K562 (cell line): Measurements from ENCODE around the gene CIB1. TPM values are rescaled to one million over a fixed set of nuclear protein-coding genes. Genes with fewer than 3 reads are reported as not detected.

ENCODE experiments used
- BRCA1 ChIP-seq, 2 experiments: fragments of 450-650 bp in 1 of 2; sonication (generic) in 1 of 2; formaldehyde crosslinking in 1 of 2; IDR thresholded peaks; 2 replicates each; pipeline versions ENCODE4 v1.5.0 to v1.6.1; 2017 to 2020; ENCODE audit warnings: mild to moderate bottlenecking in 1 of 2, missing genetic modification reagents in 1 of 2
- CBX2 ChIP-seq: fragments of 200-600 bp; sonication (generic); IDR thresholded peaks from one replicate; pipeline ENCODE4 v1.6.1; 2012; ENCODE audit warnings: mild to moderate bottlenecking, low read length, inconsistent platforms; ENCODE audit not compliant: insufficient read depth, poor library complexity, severe bottlenecking
- CSDE1 ChIP-seq, 2 experiments: fragments of 450-650 bp; IDR thresholded peaks; 2 replicates each; pipeline ENCODE4 v1.6.1; 2016; ENCODE audit warnings: mild to moderate bottlenecking in 1 of 2
- E2F3 ChIP-seq: fragments of 250-450 bp; sonication (Bioruptor Pico); IDR thresholded peaks from 2 replicates; pipeline ENCODE4 v1.4.0; 2020; ENCODE audit warnings: mild to moderate bottlenecking
- E2F6 ChIP-seq, 2 experiments: IDR thresholded peaks; 2 replicates each; pipeline ENCODE4 v1.6.1; 2011; ENCODE audit warnings: borderline replicate concordance in 1 of 2, control low read depth in 1 of 2, low read depth in 1 of 2, low read length in 1 of 2, mild to moderate bottlenecking in 1 of 2, mixed read lengths in 1 of 2, moderate library complexity in 1 of 2; ENCODE audit not compliant: insufficient read depth in 1 of 2, insufficient read length in 1 of 2, poor library complexity in 1 of 2, severe bottlenecking in 1 of 2; ENCODE audit errors: extremely low read depth in 1 of 2
- GTF3C2 ChIP-seq: IDR thresholded peaks from 3 replicates; pipeline ENCODE4 v1.6.1; 2011; ENCODE audit warnings: borderline replicate concordance, mild to moderate bottlenecking, moderate library complexity; ENCODE audit not compliant: insufficient read length; ENCODE audit errors: extremely low read depth
- HNRNPLL ChIP-seq: fragments of 200-400 bp; formaldehyde crosslinking; IDR thresholded peaks from 2 replicates; pipeline ENCODE4 v1.6.1; 2017; ENCODE audit warnings: low read length, low read depth, mild to moderate bottlenecking; ENCODE audit not compliant: poor library complexity, severe bottlenecking
- KAT2B ChIP-seq: IDR thresholded peaks from one replicate; pipeline ENCODE4 v1.6.1; 2012; ENCODE audit warnings: low read depth, mild to moderate bottlenecking, control low read depth, inconsistent platforms, low read length, moderate library complexity
- KLF13 ChIP-seq: fragments of 450-650 bp; IDR thresholded peaks from 2 replicates; pipeline ENCODE4 v1.6.1; 2016; ENCODE audit warnings: missing genetic modification characterization, low read depth, mild to moderate bottlenecking, missing compliant biosample characterization, moderate library complexity, borderline replicate concordance
- NONO ChIP-seq, 2 experiments: fragments of 200-400 bp in 1 of 2; fragments of 450-650 bp in 1 of 2; formaldehyde crosslinking in 1 of 2; IDR thresholded peaks; 2 replicates each; pipeline ENCODE4 v1.6.1; 2017; ENCODE audit warnings: low read depth in 2 of 2, mild to moderate bottlenecking in 2 of 2, moderate library complexity in 2 of 2, low read length in 1 of 2
- PHF21A ChIP-seq: fragments of 450-650 bp; IDR thresholded peaks from 2 replicates; pipeline ENCODE4 v1.6.1; 2017; ENCODE audit warnings: low read depth, borderline replicate concordance
- POLR2H ChIP-seq: IDR thresholded peaks from 2 replicates; pipeline ENCODE4 v1.6.1; 2016; ENCODE audit warnings: missing genetic modification characterization, low read depth, mild to moderate bottlenecking, control low read depth, missing compliant biosample characterization, moderate library complexity
- SETDB1 ChIP-seq: IDR thresholded peaks from one replicate; pipeline ENCODE4 v1.6.1; 2012; ENCODE audit warnings: low read length, control low read depth, inconsistent platforms
- SPI1 ChIP-seq: IDR thresholded peaks from 2 replicates; pipeline ENCODE4 v1.6.1; 2011; ENCODE audit warnings: low read depth, low read length, control low read depth, borderline replicate concordance
- TAL1 ChIP-seq: fragments of 450-650 bp; IDR thresholded peaks from 2 replicates; pipeline ENCODE4 v1.6.1; 2016; ENCODE audit warnings: mild to moderate bottlenecking
- XRCC4 ChIP-seq: IDR thresholded peaks from one replicate; pipeline ENCODE4 v1.6.1; 2011; ENCODE audit not compliant: insufficient read depth, insufficient read length; ENCODE audit errors: extremely low read depth
- ZKSCAN3 ChIP-seq: fragments of 250-450 bp; sonication (Bioruptor Pico); IDR thresholded peaks from 2 replicates; pipeline ENCODE4 v1.4.0; 2020
- ZNF766 ChIP-seq: fragments of 200-800 bp; sonication (Bioruptor generic); conservative IDR thresholded peaks from 2 replicates; pipeline ENCODE4 v1.6.1; 2016; ENCODE audit warnings: missing genetic modification characterization, missing compliant biosample characterization
- polyA plus RNA-seq, 8 experiments: library from polyadenylated mRNA; depleted of rRNA in 4 of 8; stranded (reverse) in 5 of 8; unstranded in 3 of 8; fragments of >200 nt; fragmentation: Nextera tagmentation in 2 of 8; fragmentation: Illumina TruSeq in 1 of 8; extraction: Ambion mirVana in 2 of 8; extraction: Trizol in 1 of 8; gene quantifications; 2 replicates each; pipeline versions ENCODE4 v1.2.1 to v1.2.3, GENCODE V29; 2011 to 2014; ENCODE audit warnings: inconsistent platforms in 1 of 8, missing spikeins in 1 of 8
- total RNA-seq, 7 experiments: library from RNA; depleted of rRNA in 6 of 7; stranded (reverse); fragments of >200 nt in 6 of 7; fragmentation: Illumina TruSeq in 2 of 7; extraction: Trizol in 2 of 7; gene quantifications; 2 replicates each; pipeline versions ENCODE4 v1.2.1 to v1.2.3, GENCODE V29; 2011 to 2021; ENCODE audit warnings: low replicate concordance in 1 of 7
- TF ChIP-seq, protein P1 (sequence below), 2 experiments: fragments of 200-800 bp in 1 of 2; sonication (Bioruptor generic) in 1 of 2; sonication (generic) in 1 of 2; formaldehyde crosslinking in 1 of 2; IDR thresholded peaks in 1 of 2; conservative IDR thresholded peaks in 1 of 2; 2 replicates each; pipeline versions ENCODE4 v1.5.0 to v1.6.1; 2016 to 2020; ENCODE audit warnings: missing compliant biosample characterization in 1 of 2, missing genetic modification characterization in 1 of 2, missing genetic modification reagents in 1 of 2

CIB1 gene
- total and polyA plus RNA-seq, 9 of the 15 experiments (the other 6 are each of a cell fraction or from before 2014, with no cell fraction given) = 14.9 to 136 (median 64.5) TPM

GRCh38 chr15:90188914-90189748 lies 44.6 kb downstream of the CIB1 start (continued):
- TF ChIP-seq ZKSCAN3 (CRISPR knock-in tag) (no peak), E2F6 (IDR thresholded peaks at IDR 0.05; ENCODE audit: borderline replicate concordance in 1 of 2, extremely low read depth in 1 of 2, insufficient read depth in 1 of 2, insufficient read length in 1 of 2, low read depth in 1 of 2, low read length in 1 of 2, poor library complexity in 1 of 2, severe bottlenecking in 1 of 2) (no peak), GTF3C2 (no peak), PHF21A (no peak), SPI1 (peak; percentile 99), KLF13 (tag) (no peak), BRCA1 (IDR thresholded peaks at IDR 0.05) (no peak), BRCA1 (CRISPR knock-in tag; IDR thresholded peaks at IDR 0.05) (no peak), ZNF766 (CRISPR knock-in tag) (no peak), SETDB1 (no peak), HNRNPLL (no peak), CSDE1 (IDR thresholded peaks at IDR 0.05) (0 out of 4 replicates have a peak, but pooled peaks of 1 of the 2 experiments have one; percentile 48), NONO (IDR thresholded peaks at IDR 0.05; ENCODE audit: low read depth in 2 of 2, low read length in 1 of 2) (no peak), KAT2B (no peak), TAL1 (no peak), CBX2 (no peak), E2F3 (CRISPR knock-in tag) (no peak), POLR2H (tag) (no peak), XRCC4 (no peak)
- TF ChIP-seq, protein P1, sequence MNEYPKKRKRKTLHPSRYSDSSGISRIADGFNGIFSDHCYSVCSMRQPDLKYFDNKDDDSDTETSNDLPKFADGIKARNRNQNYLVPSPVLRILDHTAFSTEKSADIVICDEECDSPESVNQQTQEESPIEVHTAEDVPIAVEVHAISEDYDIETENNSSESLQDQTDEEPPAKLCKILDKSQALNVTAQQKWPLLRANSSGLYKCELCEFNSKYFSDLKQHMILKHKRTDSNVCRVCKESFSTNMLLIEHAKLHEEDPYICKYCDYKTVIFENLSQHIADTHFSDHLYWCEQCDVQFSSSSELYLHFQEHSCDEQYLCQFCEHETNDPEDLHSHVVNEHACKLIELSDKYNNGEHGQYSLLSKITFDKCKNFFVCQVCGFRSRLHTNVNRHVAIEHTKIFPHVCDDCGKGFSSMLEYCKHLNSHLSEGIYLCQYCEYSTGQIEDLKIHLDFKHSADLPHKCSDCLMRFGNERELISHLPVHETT (CRISPR knock-in tag; conservative IDR thresholded peaks at IDR 0.05 in 1 of 2, IDR thresholded peaks at IDR 0.05 in 1 of 2) = no peak
